Fibroblast of villous mesenchyme (primary cell): ENCODE data around the gene DGCR2. TPM values are rescaled to one million over a fixed set of nuclear protein-coding genes. Genes with fewer than 3 reads are reported as not detected.

Source experiments
- DNase-seq: peaks from one replicate; pipeline ENCODE4 v3.0.0-alpha.2; 2010; ENCODE audit warnings: low read depth
- H3K4me3 ChIP-seq: 2 replicates; pipeline ENCODE4 v1.5.1; 2011; ENCODE audit warnings: low read depth, mild to moderate bottlenecking, low read length
- CTCF ChIP-seq: IDR thresholded peaks from 2 replicates; pipeline ENCODE4 v1.5.1; 2012; ENCODE audit warnings: low read depth, mild to moderate bottlenecking, low read length; ENCODE audit not compliant: insufficient read depth
- total RNA-seq: library from RNA; depleted of rRNA; stranded (reverse); fragments of >200 nt; gene quantifications from 2 replicates; pipeline ENCODE4 v1.2.3, GENCODE V29; 2012

The DGCR2 gene, protein sequence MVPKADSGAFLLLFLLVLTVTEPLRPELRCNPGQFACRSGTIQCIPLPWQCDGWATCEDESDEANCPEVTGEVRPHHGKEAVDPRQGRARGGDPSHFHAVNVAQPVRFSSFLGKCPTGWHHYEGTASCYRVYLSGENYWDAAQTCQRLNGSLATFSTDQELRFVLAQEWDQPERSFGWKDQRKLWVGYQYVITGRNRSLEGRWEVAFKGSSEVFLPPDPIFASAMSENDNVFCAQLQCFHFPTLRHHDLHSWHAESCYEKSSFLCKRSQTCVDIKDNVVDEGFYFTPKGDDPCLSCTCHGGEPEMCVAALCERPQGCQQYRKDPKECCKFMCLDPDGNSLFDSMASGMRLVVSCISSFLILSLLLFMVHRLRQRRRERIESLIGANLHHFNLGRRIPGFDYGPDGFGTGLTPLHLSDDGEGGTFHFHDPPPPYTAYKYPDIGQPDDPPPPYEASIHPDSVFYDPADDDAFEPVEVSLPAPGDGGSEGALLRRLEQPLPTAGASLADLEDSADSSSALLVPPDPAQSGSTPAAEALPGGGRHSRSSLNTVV
- total RNA-seq, result 44.8 and 53.5 TPM in 2 replicates

DNA sequence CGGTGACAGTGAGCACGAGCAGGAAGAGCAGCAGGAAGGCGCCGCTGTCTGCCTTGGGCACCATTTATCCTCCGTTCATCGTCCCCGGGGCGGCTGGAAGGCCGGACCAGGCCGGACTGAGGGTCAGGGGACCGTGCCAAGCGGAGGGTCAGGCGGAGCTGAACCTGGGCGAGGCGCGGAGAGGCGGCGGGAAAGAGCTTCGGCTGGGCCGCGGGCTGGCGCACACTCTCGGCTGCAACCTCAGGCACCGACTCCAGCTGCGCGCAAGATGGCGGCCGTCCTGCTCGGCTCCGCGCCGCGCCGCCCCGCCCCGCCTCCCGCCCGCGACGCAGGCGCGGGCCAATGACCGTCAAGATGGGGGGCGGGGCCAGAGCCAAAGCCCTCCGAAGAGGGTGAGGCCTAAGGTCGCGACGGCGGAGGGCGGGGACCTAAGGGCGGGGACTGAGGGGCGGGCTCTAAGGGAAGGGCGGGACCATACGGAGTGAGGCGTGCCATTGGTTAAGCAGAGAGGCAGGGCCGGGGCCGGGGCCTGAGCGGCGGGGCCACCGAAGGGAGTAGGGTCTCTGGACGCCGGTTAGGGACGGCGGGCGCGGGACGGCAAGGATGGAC is at the start of gene DGCR2:
DGCR2 (minus strand) TSS at position 270 of the 609 bp plus-strand sequence; CDS start at position 64, 206 bp downstream.
- H3K4me3 ChIP-seq, result peak within 1 kb of the TSS; percentile 91
- DNase-seq, result peak; percentile 96
- TF ChIP-seq CTCF, result no peak

GRCh38 chr22:19169947-19170318 is 47.7 kb upstream of the DGCR2 start:
- H3K4me3 ChIP-seq, result peak overlapping the region; percentile 56
- DNase-seq, result no peak
- no peak for TF ChIP-seq CTCF

GRCh38 chr22:19169002-19169946 is 47.1 kb upstream of the DGCR2 start:
- TF ChIP-seq CTCF, result no peak
- DNase-seq, result no peak
- H3K4me3 ChIP-seq, result peak overlapping the region; percentile 56

GRCh38 chr22:19168088-19168890 is 46.1 kb upstream of the DGCR2 start:
- no peak for TF ChIP-seq CTCF
- no peak for DNase-seq
- H3K4me3 ChIP-seq, result no peak overlapping the region

DNA sequence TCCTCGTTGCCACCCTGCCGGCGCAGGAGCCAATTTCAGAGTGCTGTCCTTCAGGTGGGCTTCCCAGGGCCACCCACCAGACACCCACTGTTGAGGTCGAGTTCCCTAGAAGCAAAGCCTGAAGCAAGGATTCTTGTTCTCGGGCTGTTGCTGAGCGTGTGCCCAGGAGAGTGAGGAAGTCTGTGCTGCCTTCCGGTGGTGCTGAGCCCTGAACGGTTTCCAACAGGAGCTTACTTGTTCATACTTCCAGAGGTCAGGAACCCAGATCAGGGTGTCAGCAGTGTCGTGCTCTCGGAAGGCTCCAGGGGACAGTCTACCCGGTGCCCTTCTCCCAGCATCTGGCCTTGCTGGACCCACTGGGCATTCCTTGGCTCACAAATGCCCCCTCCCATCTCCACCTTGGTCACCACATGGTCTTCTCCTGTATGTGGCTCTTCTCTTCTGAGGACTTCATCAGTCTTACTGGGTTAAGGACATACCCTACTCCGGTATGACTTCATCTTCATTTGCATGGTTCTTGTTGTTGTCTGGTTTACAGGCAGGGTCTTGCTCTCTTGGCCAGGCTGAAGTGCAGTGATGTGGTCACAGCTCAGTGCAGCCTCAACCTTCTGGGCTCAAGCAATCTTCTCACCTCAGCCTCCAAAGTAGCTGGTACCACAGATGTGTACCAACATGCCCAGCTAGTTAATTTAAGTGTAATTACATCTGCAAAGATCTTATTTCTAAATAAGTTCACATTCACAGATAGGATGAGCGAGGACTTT is 45.1 kb upstream of the DGCR2 start:
- no peak overlapping the region for H3K4me3 ChIP-seq
- TF ChIP-seq CTCF, result no peak
- DNase-seq, result no peak
